Bronchial epithelial cell (primary cell): ENCODE data around the gene RSPRY1. TPM values are rescaled to one million over a fixed set of nuclear protein-coding genes. Genes with fewer than 3 reads are reported as not detected.

Experiments
- DNase-seq: peaks from one replicate; pipeline ENCODE4 v3.0.0-alpha.2; 2010; ENCODE audit warnings: low read depth
- FAIRE-seq: peaks from 2 replicates; lab custom pipeline; 2011; peaks lifted over from hg19 to GRCh38; lab: Jason Lieb, UNC
- H3K27me3 ChIP-seq: 2 replicates; pipeline ENCODE4 v1.5.1; 2011; ENCODE audit warnings: low read length; ENCODE audit not compliant: control insufficient read depth, insufficient read depth
- H3K36me3 ChIP-seq: 2 replicates; pipeline ENCODE4 v1.5.1; 2011; ENCODE audit warnings: low read length; ENCODE audit not compliant: control insufficient read depth, insufficient read depth
- H3K4me3 ChIP-seq: 2 replicates; pipeline ENCODE4 v1.5.1; 2011; ENCODE audit warnings: mild to moderate bottlenecking, low read depth, low read length, control low read depth
- CTCF ChIP-seq: IDR thresholded peaks from 2 replicates; pipeline ENCODE4 v1.5.1; 2011; ENCODE audit warnings: mild to moderate bottlenecking, moderate library complexity, low read length, control low read depth, inconsistent platforms; ENCODE audit not compliant: insufficient read depth, severe bottlenecking
- total RNA-seq: library from RNA; depleted of rRNA; stranded (reverse); fragments of >200 nt; gene quantifications from 2 replicates; pipeline ENCODE4 v1.2.1, GENCODE V29; 2014

The RSPRY1 gene
- total RNA-seq, 1 donor from 2014 or later, result 38.7 TPM

- H3K4me3 ChIP-seq, result no peak overlapping the region
- peaks cover 1% of the 10 kb centered on the region for H3K36me3 ChIP-seq
- TF ChIP-seq CTCF, result no peak
- FAIRE-seq, result no peak
- DNase-seq, result no peak
- H3K27me3 ChIP-seq, result no peaks in the 10 kb centered on the region
These were observed 71.4 kb downstream of the RSPRY1 start for GRCh38 chr16:57257455-57258070.

- FAIRE-seq (peak; percentile 52), DNase-seq (peak; percentile 35)
- H3K4me3 ChIP-seq, result no peak overlapping the region
- no peaks in the 10 kb centered on the region for H3K27me3 ChIP-seq
- TF ChIP-seq CTCF, result no peak
- peaks cover 1% of the 10 kb centered on the region for H3K36me3 ChIP-seq
These were observed 72.2 kb downstream of the RSPRY1 start for GRCh38 chr16:57258226-57258909.

- no peak overlapping the region for H3K4me3 ChIP-seq
- no peak for TF ChIP-seq CTCF
- no peaks in the 10 kb centered on the region for H3K27me3 ChIP-seq
- FAIRE-seq (peak; percentile 60), DNase-seq (no peak)
- peaks cover 1% of the 10 kb centered on the region for H3K36me3 ChIP-seq
These were observed 72.9 kb downstream of the RSPRY1 start for GRCh38 chr16:57258910-57259475.

- peak; percentile 96 for FAIRE-seq
- no peak overlapping the region for H3K4me3 ChIP-seq
- peaks cover 1% of the 10 kb centered on the region for H3K36me3 ChIP-seq
- no peaks in the 10 kb centered on the region for H3K27me3 ChIP-seq
- TF ChIP-seq CTCF, result no peak
- DNase-seq, result peak; percentile 87
These were observed 74.3 kb downstream of the RSPRY1 start for GRCh38 chr16:57260294-57260929.

- Histone ChIP-seq H3K27me3 (no peaks in the 10 kb centered on the region), H3K4me3 (no peak overlapping the region), H3K36me3 (no peaks in the 10 kb centered on the region)
- TF ChIP-seq CTCF, result no peak
- FAIRE-seq (peak; percentile 64), DNase-seq (no peak)
These were observed 75.7 kb downstream of the RSPRY1 start for GRCh38 chr16:57261806-57262205.
